NOMO-1 (cell line): ENCODE results near the gene NR2F2.

ENCODE experiments used
- DNase-seq, 2 experiments: peaks; one replicate each; lab custom pipeline; 2025; ENCODE audit not compliant: unreplicated experiment in 2 of 2; lab: John Stamatoyannopoulos, UW

Gene NR2F2

DNA sequence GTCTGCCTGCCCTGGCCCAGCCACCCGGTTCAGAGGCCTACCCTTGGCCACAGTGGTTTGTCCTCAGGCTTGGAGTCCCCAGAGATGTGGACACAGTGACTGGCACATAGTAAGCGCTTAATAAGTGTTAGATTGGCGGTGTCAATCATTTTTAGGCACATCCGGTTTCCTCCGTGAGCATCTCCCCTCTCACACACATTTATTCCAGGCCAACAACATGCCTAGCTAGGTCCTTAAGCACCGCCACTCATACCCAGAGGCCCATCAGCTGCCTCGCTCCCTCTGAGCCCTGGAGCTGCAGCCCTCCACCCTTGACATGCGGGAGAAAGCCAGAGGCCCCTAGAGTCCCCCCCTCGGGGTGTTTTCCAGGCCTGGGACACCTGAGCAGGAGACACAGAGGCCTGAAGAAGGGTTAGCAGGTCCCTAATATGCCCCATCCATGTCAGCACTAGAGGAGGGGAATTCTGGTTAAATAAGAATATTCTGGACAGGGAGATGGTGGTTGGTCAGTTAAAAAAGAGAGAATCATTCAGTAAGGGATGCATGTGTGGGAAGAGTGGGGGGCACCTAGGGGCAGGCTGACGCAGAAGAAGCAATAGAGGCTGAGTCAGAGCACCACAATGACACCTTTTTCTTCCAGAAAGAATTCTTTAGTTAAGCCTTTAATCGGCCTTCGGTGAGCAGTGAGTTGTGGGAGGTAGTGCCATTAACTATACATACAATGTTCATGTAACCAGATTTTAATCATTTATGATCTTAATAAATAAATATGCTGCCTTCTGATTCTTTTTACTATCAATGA is 22.3 kb downstream of the NR2F2 start:
- no peak for DNase-seq

- no peak for DNase-seq
These were observed 23.0 kb downstream of the NR2F2 start for GRCh38 chr15:96353416-96353929.

- peak; percentile 26 to 46 for DNase-seq
These were observed 23.6 kb downstream of the NR2F2 start for GRCh38 chr15:96353930-96354730.

GRCh38 chr15:96354731-96355567 is 24.4 kb downstream of the NR2F2 start:
- peak; percentile 76 to 85 for DNase-seq

GRCh38 chr15:96355568-96356187 is 25.2 kb downstream of the NR2F2 start:
- DNase-seq: no peak

- peak; percentile 77 to 81 for DNase-seq
These were observed 26.3 kb downstream of the NR2F2 start for GRCh38 chr15:96356494-96357455.

- peak in 1 of 2 experiments; percentile 28 for DNase-seq
These were observed 27.7 kb downstream of the NR2F2 start for GRCh38 chr15:96358001-96358801.

- DNase-seq: no peak
These were observed 28.5 kb downstream of the NR2F2 start for GRCh38 chr15:96358821-96359615.

GRCh38 chr15:96359616-96360521 is 29.4 kb downstream of the NR2F2 start:
- peak; percentile 54 to 59 for DNase-seq

GRCh38 chr15:96360581-96361308 is 30.2 kb downstream of the NR2F2 start:
- peak; percentile 41 to 59 for DNase-seq

DNA sequence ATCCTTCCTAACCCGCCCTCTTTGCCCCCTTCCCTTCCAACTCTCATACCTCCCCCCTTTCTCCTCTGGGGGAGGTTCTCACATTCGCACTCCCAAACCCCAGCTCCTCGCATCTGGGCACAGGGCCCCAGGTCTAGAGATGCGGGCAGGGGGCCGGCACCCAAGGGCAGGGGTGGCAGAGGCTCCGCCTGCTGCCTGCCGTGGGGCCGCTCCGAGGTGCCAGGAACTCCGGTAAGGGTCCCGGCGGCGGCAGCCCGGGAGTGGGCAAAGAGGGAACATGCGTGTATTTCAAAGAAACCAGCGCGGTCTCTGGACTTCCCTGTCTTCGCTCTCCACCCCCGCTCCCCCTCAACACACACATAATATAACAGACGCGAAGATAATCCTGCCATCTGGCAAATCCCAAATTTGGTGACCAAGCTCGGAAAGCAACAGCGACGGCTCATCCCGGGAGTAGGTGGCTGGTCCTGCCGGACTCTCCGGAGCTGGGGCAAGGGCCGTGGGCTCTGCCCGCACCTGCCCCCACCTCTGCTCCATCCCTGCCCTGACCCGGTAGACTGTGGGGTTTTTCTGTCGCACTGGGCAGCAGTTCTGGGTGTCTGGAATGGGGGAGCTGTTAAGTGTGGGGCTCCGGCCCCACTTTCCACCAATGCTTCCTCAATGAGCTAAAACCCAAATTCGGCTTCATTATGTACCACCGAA is 31.0 kb downstream of the NR2F2 start:
- no peak for DNase-seq

DNA sequence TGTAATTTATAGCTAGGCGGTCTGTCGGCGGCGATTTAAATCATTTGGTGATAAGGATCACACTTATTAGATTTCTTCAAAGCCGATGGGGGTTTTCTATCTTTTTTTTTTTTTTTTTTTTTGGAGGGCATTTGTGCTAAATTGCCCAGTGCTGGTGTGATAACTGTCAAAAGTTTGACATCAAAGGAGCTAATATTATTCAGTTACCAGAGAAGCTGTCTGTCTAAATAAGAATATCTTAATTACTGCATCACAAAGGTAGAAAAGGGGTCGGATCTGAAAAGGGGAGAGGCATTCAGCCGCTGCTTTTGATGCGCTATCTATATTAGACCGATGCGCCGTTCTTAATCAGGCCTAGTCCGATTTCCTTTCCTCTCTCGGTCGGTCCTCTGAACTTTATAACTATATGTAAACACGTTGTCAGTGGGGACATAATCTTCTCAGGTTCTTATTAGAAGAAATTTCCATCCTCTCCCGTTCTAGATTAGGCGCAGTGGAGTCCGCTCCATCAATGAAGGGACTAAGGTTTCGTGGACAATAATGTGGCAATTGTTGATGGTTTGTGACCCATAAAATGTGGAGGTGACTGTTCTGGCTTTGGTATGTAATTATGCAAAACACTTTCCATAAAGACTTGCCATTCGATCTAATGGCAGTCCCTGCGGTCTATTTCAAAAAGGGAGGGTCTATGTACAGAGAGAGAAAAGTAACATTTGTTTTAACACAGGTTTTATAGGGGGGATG is 31.7 kb downstream of the NR2F2 start:
- DNase-seq: no peak

- DNase-seq: peak; percentile 26 to 33
These were observed 32.5 kb downstream of the NR2F2 start for GRCh38 chr15:96362755-96363651.

DNA sequence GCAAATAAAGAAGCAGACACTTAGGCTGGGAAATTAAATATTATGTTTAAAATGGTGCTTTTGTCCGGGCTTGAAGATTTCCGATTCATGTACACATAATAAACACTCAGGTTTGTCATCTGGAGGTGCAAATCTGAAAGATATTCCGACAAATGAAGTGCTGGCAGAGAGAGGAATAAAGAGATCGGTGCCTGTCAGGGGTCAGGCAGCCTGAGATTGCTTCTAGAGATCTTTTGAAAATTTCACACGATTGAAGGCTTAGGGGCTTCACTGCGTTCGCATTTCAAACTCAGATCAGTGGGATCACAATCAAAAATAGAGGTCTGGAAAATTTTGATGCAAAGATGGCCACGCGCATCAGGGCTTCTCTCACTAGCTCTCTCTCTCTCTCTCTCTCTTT is 33.2 kb downstream of the NR2F2 start:
- no peak for DNase-seq
